Measurements from ENCODE around the gene TRDMT1. TPM values are rescaled to one million over a fixed set of nuclear protein-coding genes. Genes with fewer than 3 reads are reported as not detected.

TRDMT1 gene
- total RNA-seq, 1 donor from 2014 or later: 6.6 TPM

- Mint-ChIP-seq H3K4me1 (ENCODE audit: unreplicated experiment) (peaks cover 16% of the 10 kb centered on the region), H3K4me3 (ENCODE audit: unreplicated experiment) (no peak overlapping the region), H3K36me3 (ENCODE audit: unreplicated experiment) (peaks cover 2% of the 10 kb centered on the region), H3K9me3 (ENCODE audit: unreplicated experiment) (no peaks in the 10 kb centered on the region), H3K27ac (ENCODE audit: unreplicated experiment) (no peak overlapping the region), H3K27me3 (ENCODE audit: unreplicated experiment) (no peaks in the 10 kb centered on the region)
- TF ChIP-seq CTCF (IDR thresholded peaks at IDR 0.05): no peak
- DNase-seq (ENCODE audit: extremely low spot score, unreplicated experiment): no peak
Measured at GRCh38 chr10:17147884-17148489, 53.5 kb downstream of the TRDMT1 start.

- H3K27ac Mint-ChIP-seq (ENCODE audit: unreplicated experiment): no peak overlapping the region
- H3K36me3 Mint-ChIP-seq (ENCODE audit: unreplicated experiment): peaks cover 2% of the 10 kb centered on the region
- H3K4me1 Mint-ChIP-seq (ENCODE audit: unreplicated experiment): peaks cover 10% of the 10 kb centered on the region
- no peak for DNase-seq (ENCODE audit: extremely low spot score, unreplicated experiment)
- H3K27me3 Mint-ChIP-seq (ENCODE audit: unreplicated experiment): no peaks in the 10 kb centered on the region
- TF ChIP-seq CTCF (IDR thresholded peaks at IDR 0.05): no peak
- H3K9me3 Mint-ChIP-seq (ENCODE audit: unreplicated experiment): no peaks in the 10 kb centered on the region
- no peak overlapping the region for H3K4me3 Mint-ChIP-seq (ENCODE audit: unreplicated experiment)
Measured at GRCh38 chr10:17146892-17147291, 54.6 kb downstream of the TRDMT1 start.

GRCh38 chr10:17145239-17145638 lies 56.2 kb downstream of the TRDMT1 start:
- Mint-ChIP-seq H3K4me3 (ENCODE audit: unreplicated experiment) (no peak overlapping the region), H3K27ac (ENCODE audit: unreplicated experiment) (no peak overlapping the region)

GRCh38 chr10:17144757-17145156 lies 56.7 kb downstream of the TRDMT1 start:
- peaks cover 5% of the 10 kb centered on the region for H3K9me3 Mint-ChIP-seq (ENCODE audit: unreplicated experiment)
- no peak for TF ChIP-seq CTCF (IDR thresholded peaks at IDR 0.05)
- H3K4me3 Mint-ChIP-seq (ENCODE audit: unreplicated experiment): no peak overlapping the region
- no peaks in the 10 kb centered on the region for H3K36me3 Mint-ChIP-seq (ENCODE audit: unreplicated experiment)
- no peak for DNase-seq (ENCODE audit: extremely low spot score, unreplicated experiment)
- H3K27me3 Mint-ChIP-seq (ENCODE audit: unreplicated experiment): no peaks in the 10 kb centered on the region
- H3K4me1 Mint-ChIP-seq (ENCODE audit: unreplicated experiment): peaks cover 5% of the 10 kb centered on the region
- no peak overlapping the region for H3K27ac Mint-ChIP-seq (ENCODE audit: unreplicated experiment)

More at GRCh38 chr10:17145239-17145638, 56.2 kb downstream of the TRDMT1 start:
- H3K9me3 Mint-ChIP-seq (ENCODE audit: unreplicated experiment): peaks cover 5% of the 10 kb centered on the region
- H3K4me1 Mint-ChIP-seq (ENCODE audit: unreplicated experiment): peaks cover 5% of the 10 kb centered on the region
- no peak for TF ChIP-seq CTCF (IDR thresholded peaks at IDR 0.05)
- DNase-seq (ENCODE audit: extremely low spot score, unreplicated experiment): no peak
- H3K27me3 Mint-ChIP-seq (ENCODE audit: unreplicated experiment): no peaks in the 10 kb centered on the region
- H3K36me3 Mint-ChIP-seq (ENCODE audit: unreplicated experiment): peaks cover 2% of the 10 kb centered on the region

- no peak for TF ChIP-seq CTCF (IDR thresholded peaks at IDR 0.05)
- peaks cover 5% of the 10 kb centered on the region for H3K4me1 Mint-ChIP-seq (ENCODE audit: unreplicated experiment)
- H3K4me3 Mint-ChIP-seq (ENCODE audit: unreplicated experiment): no peak overlapping the region
- H3K27ac Mint-ChIP-seq (ENCODE audit: unreplicated experiment): no peak overlapping the region
- no peak for DNase-seq (ENCODE audit: extremely low spot score, unreplicated experiment)
- no peaks in the 10 kb centered on the region for H3K36me3 Mint-ChIP-seq (ENCODE audit: unreplicated experiment)
- peaks cover 5% of the 10 kb centered on the region for H3K9me3 Mint-ChIP-seq (ENCODE audit: unreplicated experiment)
- no peaks in the 10 kb centered on the region for H3K27me3 Mint-ChIP-seq (ENCODE audit: unreplicated experiment)
Measured at GRCh38 chr10:17144032-17144431, 57.4 kb downstream of the TRDMT1 start.
